Measurements from ENCODE around the gene IRGC.
"Not testable (repeated sequence)": the region's sequence is repeated elsewhere in the genome, so short reads cannot be mapped to it uniquely, and the experiment has no call there.

IRGC gene

DNA sequence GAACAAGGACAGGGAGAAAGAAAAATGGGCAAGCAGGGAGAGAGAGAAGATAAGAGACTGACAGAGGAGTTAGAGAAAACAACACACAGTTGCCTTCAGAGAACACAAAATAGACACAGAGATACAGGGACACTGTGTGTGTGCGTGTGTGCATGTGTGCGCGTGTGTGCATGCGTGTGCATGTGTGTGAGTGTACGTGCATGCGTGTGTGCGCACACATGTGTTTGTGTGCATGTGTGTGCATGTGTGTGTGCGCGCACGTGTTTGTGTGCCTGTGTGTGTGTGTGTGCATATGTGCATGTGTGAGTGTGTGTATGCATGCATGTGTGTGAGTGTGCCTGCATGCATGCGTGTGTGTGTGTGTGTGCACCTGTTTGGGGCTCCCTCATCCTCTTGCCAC is 40.0 kb upstream of the IRGC start:
- TF ChIP-seq EZH2phosphoT487 (conservative IDR thresholded peaks at IDR 0.05; ENCODE audit: low read length), result no peak
- Histone ChIP-seq H3K9me2 (replicated peaks; ENCODE audit: insufficient read depth, low read length) (no peaks in the 10 kb centered on the region), H4K20me1 (ENCODE audit: low read depth, low read length) (no peaks in the 10 kb centered on the region), H3K9me3 (ENCODE audit: insufficient read depth, low read length) (no peaks in the 10 kb centered on the region), H3K79me2 (ENCODE audit: insufficient read depth, low read length) (no peaks in the 10 kb centered on the region), H2AFZ (ENCODE audit: low read depth, low read length, severe bottlenecking) (no peak overlapping the region), H3K36me3 (ENCODE audit: low read length) (no peaks in the 10 kb centered on the region), H3K4me3 (ENCODE audit: insufficient read depth, low read length, poor library complexity, severe bottlenecking) (no peak overlapping the region), H3K9ac (ENCODE audit: low read length) (no peak overlapping the region), H3K27me3 (ENCODE audit: low read length) (no peaks in the 10 kb centered on the region), H3F3A (ENCODE audit: insufficient read depth) (no peaks in the 10 kb centered on the region), H3K4me2 (ENCODE audit: low read depth, low read length, poor library complexity, severe bottlenecking) (no peak overlapping the region), H3K27ac (ENCODE audit: low read depth, low read length) (no peak overlapping the region)

DNA sequence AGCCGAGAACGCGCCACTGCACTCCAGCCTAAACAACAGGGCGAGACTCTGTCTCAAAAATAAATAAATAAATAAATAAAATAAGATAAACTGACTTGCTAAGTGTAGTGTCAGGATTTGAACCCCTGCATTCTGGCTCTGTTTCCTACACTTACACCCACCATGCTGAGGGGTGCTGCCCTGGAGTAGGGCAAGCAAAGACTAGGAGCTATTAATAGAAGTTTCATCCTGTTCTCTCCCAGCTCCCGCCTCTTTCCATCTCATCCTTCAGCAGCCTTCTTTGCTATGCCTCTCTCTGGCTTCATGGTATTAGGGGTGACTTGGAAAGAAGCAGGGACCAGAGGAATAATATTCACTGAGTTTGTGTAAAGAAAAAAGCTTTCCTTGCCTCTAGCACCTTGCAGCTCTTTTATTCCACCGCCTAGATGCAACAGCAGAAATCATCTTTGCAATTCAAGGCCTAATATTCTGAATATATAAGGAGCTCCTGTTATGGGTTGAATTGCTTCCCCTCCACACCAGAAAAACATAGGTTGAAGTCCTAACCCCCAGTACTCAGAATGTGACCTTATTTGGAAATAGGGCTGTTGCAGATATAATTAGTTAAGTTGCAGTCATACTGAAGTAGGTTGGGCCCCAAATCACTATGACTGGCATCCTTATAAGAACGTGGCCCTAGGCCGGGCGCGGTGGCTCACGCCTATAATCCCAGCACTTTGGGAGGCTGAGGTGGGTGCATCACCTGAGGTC is 37.2 kb upstream of the IRGC start:
- Histone ChIP-seq H3K27me3 (ENCODE audit: low read length) (no peaks in the 10 kb centered on the region), H3K36me3 (ENCODE audit: low read length) (no peaks in the 10 kb centered on the region), H3K27ac (ENCODE audit: low read depth, low read length) (no peak overlapping the region), H4K20me1 (ENCODE audit: low read depth, low read length) (no peaks in the 10 kb centered on the region), H2AFZ (ENCODE audit: low read depth, low read length, severe bottlenecking) (no peak overlapping the region), H3K9me2 (replicated peaks; ENCODE audit: insufficient read depth, low read length) (no peaks in the 10 kb centered on the region), H3K4me2 (ENCODE audit: low read depth, low read length, poor library complexity, severe bottlenecking) (no peak overlapping the region), H3K9ac (ENCODE audit: low read length) (no peak overlapping the region), H3K79me2 (ENCODE audit: insufficient read depth, low read length) (no peaks in the 10 kb centered on the region), H3F3A (ENCODE audit: insufficient read depth) (no peaks in the 10 kb centered on the region), H3K4me3 (ENCODE audit: insufficient read depth, low read length, poor library complexity, severe bottlenecking) (no peak overlapping the region), H3K9me3 (ENCODE audit: insufficient read depth, low read length) (no peaks in the 10 kb centered on the region)
- TF ChIP-seq, protein P1, sequence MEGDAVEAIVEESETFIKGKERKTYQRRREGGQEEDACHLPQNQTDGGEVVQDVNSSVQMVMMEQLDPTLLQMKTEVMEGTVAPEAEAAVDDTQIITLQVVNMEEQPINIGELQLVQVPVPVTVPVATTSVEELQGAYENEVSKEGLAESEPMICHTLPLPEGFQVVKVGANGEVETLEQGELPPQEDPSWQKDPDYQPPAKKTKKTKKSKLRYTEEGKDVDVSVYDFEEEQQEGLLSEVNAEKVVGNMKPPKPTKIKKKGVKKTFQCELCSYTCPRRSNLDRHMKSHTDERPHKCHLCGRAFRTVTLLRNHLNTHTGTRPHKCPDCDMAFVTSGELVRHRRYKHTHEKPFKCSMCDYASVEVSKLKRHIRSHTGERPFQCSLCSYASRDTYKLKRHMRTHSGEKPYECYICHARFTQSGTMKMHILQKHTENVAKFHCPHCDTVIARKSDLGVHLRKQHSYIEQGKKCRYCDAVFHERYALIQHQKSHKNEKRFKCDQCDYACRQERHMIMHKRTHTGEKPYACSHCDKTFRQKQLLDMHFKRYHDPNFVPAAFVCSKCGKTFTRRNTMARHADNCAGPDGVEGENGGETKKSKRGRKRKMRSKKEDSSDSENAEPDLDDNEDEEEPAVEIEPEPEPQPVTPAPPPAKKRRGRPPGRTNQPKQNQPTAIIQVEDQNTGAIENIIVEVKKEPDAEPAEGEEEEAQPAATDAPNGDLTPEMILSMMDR (IDR thresholded peaks at IDR 0.05; ENCODE audit: insufficient read depth, low read length, poor library complexity, severe bottlenecking), result no peak
- no peak for TF ChIP-seq EZH2phosphoT487 (conservative IDR thresholded peaks at IDR 0.05; ENCODE audit: low read length)

DNA sequence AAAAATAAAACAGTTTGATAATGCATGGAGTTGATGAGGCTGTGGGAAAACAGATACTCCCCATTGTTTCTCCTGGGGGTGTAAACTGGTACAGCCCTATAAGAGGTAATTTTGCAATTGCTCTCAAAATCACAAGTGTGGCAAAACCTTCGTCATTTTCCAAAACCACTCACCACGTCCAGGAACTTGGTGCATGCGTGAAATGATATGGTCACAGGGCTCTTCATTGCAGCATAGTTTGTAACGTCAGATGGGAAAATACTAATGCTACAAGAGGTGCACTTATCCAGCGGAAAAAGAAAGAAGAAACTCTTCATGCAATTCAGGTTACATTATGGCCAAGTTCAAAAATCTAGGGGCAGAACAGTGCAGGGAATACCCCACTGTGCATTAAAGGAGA is 34.1 kb upstream of the IRGC start:
- Histone ChIP-seq H3K9me3 (ENCODE audit: insufficient read depth, low read length) (no peaks in the 10 kb centered on the region), H3K4me3 (ENCODE audit: insufficient read depth, low read length, poor library complexity, severe bottlenecking) (no peak overlapping the region), H3K79me2 (ENCODE audit: insufficient read depth, low read length) (no peaks in the 10 kb centered on the region), H4K20me1 (ENCODE audit: low read depth, low read length) (no peaks in the 10 kb centered on the region), H3K4me2 (ENCODE audit: low read depth, low read length, poor library complexity, severe bottlenecking) (no peak overlapping the region), H3K9me2 (replicated peaks; ENCODE audit: insufficient read depth, low read length) (no peaks in the 10 kb centered on the region), H3K27me3 (ENCODE audit: low read length) (no peaks in the 10 kb centered on the region), H2AFZ (ENCODE audit: low read depth, low read length, severe bottlenecking) (no peak overlapping the region), H3K27ac (ENCODE audit: low read depth, low read length) (no peak overlapping the region), H3K9ac (ENCODE audit: low read length) (no peak overlapping the region), H3F3A (ENCODE audit: insufficient read depth) (no peaks in the 10 kb centered on the region), H3K36me3 (ENCODE audit: low read length) (no peaks in the 10 kb centered on the region)
- TF ChIP-seq EZH2phosphoT487 (conservative IDR thresholded peaks at IDR 0.05; ENCODE audit: low read length), result no peak
- TF ChIP-seq, protein P1 (IDR thresholded peaks at IDR 0.05; ENCODE audit: insufficient read depth, low read length, poor library complexity, severe bottlenecking), result no peak

DNA sequence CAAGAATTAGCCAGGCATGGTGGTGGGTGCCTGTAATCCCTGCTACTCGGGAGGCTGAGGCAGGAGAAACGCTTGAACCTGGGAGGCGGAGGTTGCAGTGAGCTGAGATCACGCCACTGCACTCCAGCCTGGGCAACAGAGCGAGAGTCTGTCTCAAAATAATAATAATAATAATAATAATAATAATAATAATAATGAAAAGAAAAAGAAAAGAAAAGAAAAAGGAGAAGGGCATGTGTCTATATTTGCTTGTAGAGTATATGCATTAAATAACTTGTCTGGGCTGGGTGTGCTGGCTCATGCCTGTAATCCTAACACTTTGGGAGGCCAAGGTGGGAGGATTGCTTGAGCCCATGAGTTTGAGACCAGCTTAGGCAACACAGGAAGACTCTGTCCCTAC is 33.6 kb upstream of the IRGC start:
- not testable (repeated sequence) for H4K20me1 ChIP-seq (ENCODE audit: low read depth, low read length); H3K4me2 ChIP-seq (ENCODE audit: low read depth, low read length, poor library complexity, severe bottlenecking); H2AFZ ChIP-seq (ENCODE audit: low read depth, low read length, severe bottlenecking); H3K9ac ChIP-seq (ENCODE audit: low read length); H3F3A ChIP-seq (ENCODE audit: insufficient read depth); H3K27me3 ChIP-seq (ENCODE audit: low read length); H3K79me2 ChIP-seq (ENCODE audit: insufficient read depth, low read length); H3K36me3 ChIP-seq (ENCODE audit: low read length); H3K9me3 ChIP-seq (ENCODE audit: insufficient read depth, low read length); H3K9me2 ChIP-seq (replicated peaks; ENCODE audit: insufficient read depth, low read length); H3K4me3 ChIP-seq (ENCODE audit: insufficient read depth, low read length, poor library complexity, severe bottlenecking); H3K27ac ChIP-seq (ENCODE audit: low read depth, low read length)

All from SU-DHL-6 (cell line).